Nucleus accumbens (tissue), 56 donors: Measurements from ENCODE around the gene MACF1.
"Not testable (repeated sequence)": the region's sequence is repeated elsewhere in the genome, so short reads cannot be mapped to it uniquely, and the experiment has no call there.

Source experiments
- DNase-seq, 56 donors: peaks; one replicate each; lab custom pipeline; 2025; lab: John Stamatoyannopoulos, UW

The MACF1 gene

GRCh38 chr1:39498821-39499220 lies 294.3 kb downstream of the MACF1 start:
- not testable (repeated sequence) for DNase-seq

- DNase-seq = no peak
These were observed 295.2 kb downstream of the MACF1 start for GRCh38 chr1:39499668-39500067.

GRCh38 chr1:39500862-39501389 lies 296.4 kb downstream of the MACF1 start:
- DNase-seq = no peak

- no peak for DNase-seq
These were observed 297.2 kb downstream of the MACF1 start for GRCh38 chr1:39501666-39502065.

- DNase-seq = not testable (repeated sequence)
These were observed 299.9 kb downstream of the MACF1 start for GRCh38 chr1:39504436-39504835.

- no peak for DNase-seq
These were observed 300.8 kb downstream of the MACF1 start for GRCh38 chr1:39505289-39505688.

- DNase-seq = peak in 11 of 56 donors; percentile 10 to 44 (median 19)
These were observed 302.9 kb downstream of the MACF1 start for GRCh38 chr1:39507230-39507928.

- DNase-seq = no peak
These were observed 303.8 kb downstream of the MACF1 start for GRCh38 chr1:39508266-39508665.

GRCh38 chr1:39508857-39509305 lies 304.4 kb downstream of the MACF1 start:
- no peak for DNase-seq

- peak in 1 of 56 donors; percentile 21 for DNase-seq
These were observed 305.0 kb downstream of the MACF1 start for GRCh38 chr1:39509360-39510009.

- not testable (repeated sequence) for DNase-seq
These were observed 306.2 kb downstream of the MACF1 start for GRCh38 chr1:39510570-39511186.

GRCh38 chr1:39511477-39511876 lies 307.0 kb downstream of the MACF1 start:
- not testable (repeated sequence) for DNase-seq

- not testable (repeated sequence) for DNase-seq
These were observed 307.8 kb downstream of the MACF1 start for GRCh38 chr1:39512234-39512847.

GRCh38 chr1:39514710-39515124 lies 310.2 kb downstream of the MACF1 start:
- DNase-seq = not testable (repeated sequence)

- not testable (repeated sequence) for DNase-seq
These were observed 310.9 kb downstream of the MACF1 start for GRCh38 chr1:39515131-39516086.

- DNase-seq = not testable (repeated sequence)
These were observed 312.3 kb downstream of the MACF1 start for GRCh38 chr1:39516841-39517240.

GRCh38 chr1:39517936-39518335 lies 313.4 kb downstream of the MACF1 start:
- DNase-seq = not testable (repeated sequence)

GRCh38 chr1:39519376-39519775 lies 314.9 kb downstream of the MACF1 start:
- DNase-seq = not testable (repeated sequence)

GRCh38 chr1:39522221-39522620 lies 317.7 kb downstream of the MACF1 start:
- DNase-seq = not testable (repeated sequence)
